ENCODE results near the gene SPINK14. TPM values are rescaled to one million over a fixed set of nuclear protein-coding genes. Genes with fewer than 3 reads are reported as not detected.

The SPINK14 gene
- total RNA-seq, 1 donor from 2014 or later: not detected

DNA sequence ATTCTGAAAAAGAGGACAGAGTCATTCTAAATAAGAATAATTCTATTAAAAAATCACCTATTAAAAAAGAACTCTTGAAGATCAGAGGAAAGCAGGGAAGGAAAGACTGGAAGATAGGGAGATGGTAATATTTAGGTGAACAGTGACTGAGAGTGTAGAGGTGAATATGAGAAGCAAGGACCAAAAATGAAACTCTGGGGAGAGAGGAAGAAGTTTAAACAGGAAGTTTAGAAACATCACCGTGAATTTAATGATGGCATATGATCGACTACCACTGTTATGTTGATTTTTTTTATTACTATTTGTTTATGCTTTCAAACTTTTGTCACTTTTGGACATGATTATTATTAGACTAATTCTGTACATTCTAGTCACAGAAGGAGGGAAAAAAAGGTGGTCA is 32.8 kb downstream of the SPINK14 start:
- DNase-seq: no peak

DNA sequence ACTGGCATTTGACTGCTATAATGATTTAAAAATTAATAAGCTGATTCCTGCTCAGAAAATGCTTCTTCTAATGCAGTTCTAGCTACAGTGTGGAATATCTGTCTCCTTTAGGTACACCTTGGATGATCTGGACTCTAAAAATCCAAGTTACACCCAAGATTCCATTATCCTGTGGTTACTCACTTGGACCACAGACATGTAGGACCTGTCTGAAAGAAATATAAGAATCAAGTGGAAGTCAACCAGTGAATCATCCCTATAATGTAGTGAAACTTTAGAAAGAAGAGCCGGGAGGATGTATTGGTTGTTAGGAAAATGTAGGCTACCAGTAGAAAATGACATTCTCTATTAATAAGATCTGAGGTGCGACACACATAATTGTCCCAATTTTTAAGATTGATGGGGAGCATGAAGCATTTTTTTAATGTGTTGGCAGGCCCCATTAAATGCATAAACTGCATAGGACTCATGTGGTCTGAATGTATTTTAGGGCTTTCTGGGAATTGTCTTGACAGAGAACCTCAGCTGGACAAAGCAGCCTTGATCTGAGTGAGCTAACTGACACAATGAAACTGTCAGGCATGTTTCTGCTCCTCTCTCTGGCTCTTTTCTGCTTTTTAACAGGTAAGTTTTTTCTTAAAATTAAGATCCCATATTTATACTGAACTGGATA is 34.3 kb downstream of the SPINK14 start, which contains the start of gene SPINK6:
Gene SPINK6, plus strand, starts transcription at position 512 of the 673 bp plus-strand sequence. Its CDS starts 55 bp downstream, at position 567.
- no peak for DNase-seq

DNA sequence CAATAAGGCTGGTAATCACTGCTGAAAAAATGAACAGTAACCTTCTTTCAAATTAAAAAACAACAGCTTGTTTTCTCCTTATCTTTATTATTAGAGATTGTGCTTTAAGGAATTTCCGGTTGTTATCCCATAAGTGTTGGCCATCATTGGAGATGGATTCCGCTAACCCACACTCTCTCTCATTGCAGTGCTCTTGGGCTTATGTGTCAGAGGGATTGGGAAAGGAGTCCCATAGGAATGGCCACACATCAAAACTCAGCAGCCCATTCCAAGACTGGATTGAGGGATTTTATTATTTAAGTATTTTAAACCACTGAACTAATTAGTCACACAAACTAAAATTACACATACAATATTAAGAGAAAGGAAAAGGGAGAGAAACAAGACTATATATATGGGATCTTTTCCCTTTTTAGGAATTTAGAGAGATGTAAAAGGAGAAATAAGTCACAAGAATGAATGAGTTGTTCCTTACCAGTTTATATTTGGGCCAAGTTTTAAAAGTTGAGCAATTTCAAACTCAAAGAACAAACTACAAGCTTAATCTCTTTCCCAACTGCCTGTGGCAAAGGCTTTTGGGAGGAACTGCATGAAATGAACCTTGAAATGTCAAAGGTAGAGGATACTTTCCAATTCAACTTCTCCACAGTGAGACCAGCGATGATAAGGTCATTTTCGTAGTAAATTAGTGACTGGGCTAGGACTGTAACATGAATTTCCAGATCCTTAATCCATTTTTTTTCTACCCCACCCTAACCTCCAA is 36.9 kb downstream of the SPINK14 start:
- DNase-seq: no peak

DNA sequence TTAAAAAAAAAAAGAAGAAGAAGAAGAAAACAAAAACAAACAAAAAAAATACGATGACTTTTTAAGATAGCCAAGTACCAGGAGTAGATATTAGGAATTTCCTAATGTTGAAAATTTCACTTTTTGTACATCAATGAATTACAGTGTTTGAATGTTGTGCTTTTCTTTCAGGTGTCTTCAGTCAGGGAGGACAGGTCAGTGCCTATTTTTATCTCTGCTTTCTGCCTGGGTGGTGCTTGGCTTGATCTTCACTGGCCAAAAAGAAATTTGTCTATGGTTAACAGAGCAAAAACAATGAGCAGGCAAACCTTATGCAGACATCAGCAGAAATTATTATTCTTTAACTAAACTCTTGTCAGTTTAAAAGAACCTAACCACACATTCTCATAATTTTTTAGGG is 37.5 kb downstream of the SPINK14 start:
- no peak for DNase-seq

DNA sequence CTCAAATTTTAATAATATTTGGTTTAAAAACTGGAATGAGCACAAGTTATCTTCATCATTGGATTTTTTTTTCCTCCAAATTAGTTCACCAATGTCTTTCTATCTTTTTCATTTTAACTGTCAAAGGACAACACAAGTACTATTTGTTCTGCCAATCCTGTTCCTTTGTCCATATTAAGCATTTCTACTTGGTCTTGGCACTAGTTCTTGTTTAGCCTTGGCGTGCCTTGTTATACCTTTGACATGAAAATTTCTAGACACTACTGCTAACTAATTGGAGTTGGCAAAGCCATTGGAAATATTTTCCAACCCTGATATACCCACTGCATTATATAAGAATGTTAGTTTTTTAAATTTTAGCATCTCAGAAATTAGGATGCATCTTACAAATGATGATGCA is 38.3 kb downstream of the SPINK14 start:
- DNase-seq: no peak

DNA sequence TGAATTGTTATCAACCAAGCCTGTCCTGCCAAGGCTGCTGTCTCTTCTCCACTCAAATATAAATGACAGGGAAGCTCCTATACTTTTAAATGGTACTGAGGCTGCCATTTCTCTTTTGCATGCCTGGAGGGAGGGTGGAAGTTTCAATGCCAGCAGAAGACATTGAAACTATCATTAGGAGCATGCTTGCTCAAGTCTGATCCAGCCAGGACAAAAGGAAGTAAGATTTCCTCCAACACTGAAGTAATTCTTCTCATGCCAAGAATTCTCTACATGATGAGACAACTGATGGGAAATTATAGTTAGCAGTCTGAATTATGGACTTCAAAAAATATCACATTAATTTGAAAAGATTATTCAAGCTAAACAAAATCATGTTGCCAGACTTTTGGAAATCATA is 39.9 kb downstream of the SPINK14 start:
- no peak for DNase-seq

DNA sequence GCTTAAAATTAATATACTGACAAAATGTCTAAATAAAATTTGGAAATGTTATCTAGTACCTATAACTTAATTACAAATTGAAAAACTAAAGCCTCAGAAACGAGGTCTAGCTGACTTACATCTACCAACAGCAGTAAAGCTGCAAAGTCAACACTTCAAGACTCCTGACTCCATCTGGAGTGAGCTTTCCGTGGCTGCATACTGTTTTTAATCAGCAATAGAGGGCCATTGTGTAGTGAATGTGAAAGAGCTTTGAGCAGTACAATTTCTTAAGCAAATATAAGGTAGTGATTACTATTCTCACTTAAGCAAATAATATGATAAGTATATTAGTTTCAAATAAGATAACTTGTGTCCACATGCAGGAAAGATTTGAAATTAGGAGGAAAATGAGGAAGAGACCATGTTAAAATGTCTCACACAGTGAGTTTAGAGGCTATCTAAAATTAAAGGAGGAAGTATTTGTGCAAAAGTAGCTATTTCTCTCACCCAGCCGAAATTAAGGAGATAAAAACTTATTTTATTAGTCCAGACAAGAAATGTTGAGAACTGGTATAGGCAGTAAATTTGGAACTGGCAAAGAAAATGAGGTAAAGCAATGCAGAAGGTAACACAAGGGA is 40.9 kb downstream of the SPINK14 start:
- no peak for DNase-seq

DNA sequence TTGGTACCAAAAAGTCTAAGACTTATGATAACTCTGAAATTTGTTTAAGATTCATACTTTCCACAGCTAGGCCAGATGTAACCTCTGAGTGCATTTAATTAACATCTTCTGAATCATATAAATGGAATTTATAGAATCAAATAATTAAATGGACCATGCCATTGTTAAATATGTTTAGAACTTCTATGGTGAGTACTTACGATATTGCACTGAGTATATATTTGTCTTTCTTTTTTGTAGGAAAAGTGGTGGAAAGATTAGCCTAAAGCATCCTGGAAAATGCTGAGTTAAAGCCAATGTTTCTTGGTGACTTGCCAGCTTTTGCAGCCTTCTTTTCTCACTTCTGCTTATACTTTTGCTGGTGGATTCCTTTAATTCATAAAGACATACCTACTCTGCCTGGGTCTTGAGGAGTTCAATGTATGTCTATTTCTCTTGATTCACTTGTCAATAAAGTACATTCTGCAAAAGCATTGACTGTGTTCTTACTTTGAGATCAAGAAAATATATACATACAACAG is 46.4 kb downstream of the SPINK14 start:
- no peak for DNase-seq

DNA sequence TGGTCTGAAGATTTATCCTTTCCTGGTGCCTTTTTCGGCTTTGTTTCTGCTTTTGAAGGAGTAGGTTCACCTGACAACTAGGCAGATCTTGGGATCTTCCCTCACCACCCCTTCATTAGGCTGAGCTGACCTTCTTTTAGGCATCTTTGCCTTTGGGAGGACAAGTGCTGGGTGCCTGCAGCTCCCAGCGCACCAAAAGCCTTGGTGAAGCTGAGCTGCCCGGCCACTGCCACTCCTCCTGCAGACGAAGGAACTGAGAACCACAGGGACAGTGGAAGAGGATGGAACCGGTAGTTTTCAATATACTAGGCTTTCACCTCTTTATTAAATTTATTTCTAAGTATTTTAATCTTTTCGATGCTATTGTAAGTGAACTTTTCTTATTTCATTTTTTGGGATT is 53.2 kb downstream of the SPINK14 start:
- no peak for DNase-seq

DNA sequence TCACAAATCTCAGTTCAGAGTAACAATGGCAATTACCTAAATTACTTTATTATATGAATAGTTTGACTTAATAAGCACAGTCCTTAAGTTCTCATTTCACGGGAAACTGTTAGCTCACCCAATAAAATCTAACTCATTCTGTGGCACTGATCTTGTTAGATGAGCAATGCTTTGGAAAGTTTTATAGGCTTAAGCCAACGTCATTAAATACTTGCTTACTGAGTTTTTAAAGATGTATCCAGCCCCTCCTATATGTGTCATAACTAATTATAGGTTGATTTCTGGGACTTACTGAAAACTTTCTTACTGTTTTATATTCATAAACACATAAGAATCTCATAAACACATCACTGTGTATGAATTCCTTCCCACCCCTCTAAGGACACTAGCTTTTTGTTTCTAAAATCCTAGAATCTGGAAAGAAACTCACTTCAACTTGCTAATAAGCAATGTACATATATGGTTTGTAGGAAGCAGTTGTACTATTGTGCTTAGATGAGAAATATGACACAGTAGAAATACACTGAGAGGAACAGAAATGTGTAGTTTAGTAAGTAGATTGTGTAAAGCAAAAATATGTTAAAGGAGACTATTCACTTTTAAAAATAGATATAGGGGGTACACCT is 55.9 kb downstream of the SPINK14 start:
- DNase-seq: no peak

Other genes with a start within 250 kb of the SPINK14 start
- gene SPINK5, start 104.6 kb upstream of the SPINK14 start, total RNA-seq: 0.09 and 0.85 TPM in 2 replicates
- not detected in 2 replicates for gene SPINK6, start 34.5 kb downstream of the SPINK14 start, total RNA-seq
- not detected in 2 replicates for gene MARCOL, start 70.0 kb downstream of the SPINK14 start, total RNA-seq
- gene SPINK13, start 100.2 kb downstream of the SPINK14 start, total RNA-seq: not detected in 2 replicates
- not detected in 2 replicates for gene SPINK7, start 143.9 kb downstream of the SPINK14 start, total RNA-seq
- not detected in 2 replicates for gene SPINK9, start 167.0 kb downstream of the SPINK14 start, total RNA-seq
- gene FBXO38, start 215.4 kb downstream of the SPINK14 start, total RNA-seq: 47.7 and 63.3 TPM in 2 replicates